ENCODE measurements around the gene VRK3.

The VRK3 gene

DNA sequence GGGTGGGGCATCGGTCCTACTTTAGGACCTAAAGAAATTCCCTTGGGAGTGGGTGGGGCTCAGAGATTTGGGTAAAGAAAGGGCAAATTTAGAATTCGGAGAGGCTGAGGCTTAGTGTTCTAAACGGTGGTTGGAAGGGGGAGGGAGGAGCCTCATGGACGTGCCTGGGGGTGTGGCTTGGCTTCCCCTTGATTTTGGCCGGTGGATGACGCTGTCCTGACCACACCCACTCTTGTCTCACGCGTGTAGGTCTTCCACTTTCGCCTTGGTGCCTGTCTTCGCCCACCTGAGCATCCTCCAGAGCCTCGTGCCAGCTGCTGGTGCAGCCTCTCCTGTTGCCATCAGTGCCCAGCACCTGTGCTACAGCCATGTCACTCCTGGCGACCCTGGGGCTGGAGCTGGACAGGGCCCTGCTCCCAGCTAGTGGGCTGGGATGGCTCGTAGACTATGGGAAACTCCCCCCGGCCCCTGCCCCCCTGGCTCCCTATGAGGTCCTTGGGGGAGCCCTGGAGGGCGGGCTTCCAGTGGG lies 94.6 kb downstream of the VRK3 start:
- DNase-seq (ENCODE audit: low read depth): no peak

DNA sequence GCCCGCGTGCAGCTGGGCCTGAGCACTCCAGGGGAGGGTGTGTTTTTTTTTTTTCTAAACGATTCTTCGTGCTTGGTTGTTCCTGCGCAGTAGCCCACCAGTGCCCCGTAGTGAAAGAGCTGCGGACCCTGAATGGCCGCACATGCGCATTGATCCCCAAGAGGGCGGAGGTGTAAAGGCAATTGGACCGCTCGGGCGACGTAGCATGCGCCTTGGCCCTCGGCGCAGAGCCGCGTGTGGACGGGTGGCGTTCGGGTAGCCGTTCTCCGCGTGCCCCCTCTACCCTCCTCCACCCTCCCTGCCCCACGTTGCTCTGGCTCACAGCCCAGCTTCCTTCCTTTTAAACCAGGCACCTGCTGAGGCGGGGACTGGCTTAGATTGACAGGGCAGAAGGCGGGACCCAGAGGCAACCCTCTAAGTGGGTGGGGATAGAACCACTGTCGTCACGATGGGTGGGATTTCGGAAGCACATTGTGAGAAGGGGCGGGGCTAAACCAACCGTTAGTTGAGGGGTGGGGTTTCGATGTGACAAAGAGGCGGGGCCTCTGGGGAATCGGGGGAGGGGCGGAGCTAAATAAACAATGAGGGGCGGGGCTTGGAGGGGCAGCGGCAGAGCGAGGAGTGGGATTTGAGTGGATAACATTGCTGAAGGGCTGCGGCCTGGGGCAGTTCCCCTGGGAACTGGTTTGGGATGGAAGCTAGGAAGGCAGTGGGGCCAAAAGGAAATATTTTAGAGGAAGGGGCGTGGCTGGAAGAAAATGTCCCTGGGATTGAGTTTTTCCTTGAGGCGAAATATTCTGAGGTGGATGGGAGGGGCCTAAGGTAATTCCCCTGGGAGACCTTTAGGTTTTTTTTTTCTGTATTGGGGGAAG lies 95.3 kb downstream of the VRK3 start:
- DNase-seq (ENCODE audit: low read depth): peak; percentile 69

DNA sequence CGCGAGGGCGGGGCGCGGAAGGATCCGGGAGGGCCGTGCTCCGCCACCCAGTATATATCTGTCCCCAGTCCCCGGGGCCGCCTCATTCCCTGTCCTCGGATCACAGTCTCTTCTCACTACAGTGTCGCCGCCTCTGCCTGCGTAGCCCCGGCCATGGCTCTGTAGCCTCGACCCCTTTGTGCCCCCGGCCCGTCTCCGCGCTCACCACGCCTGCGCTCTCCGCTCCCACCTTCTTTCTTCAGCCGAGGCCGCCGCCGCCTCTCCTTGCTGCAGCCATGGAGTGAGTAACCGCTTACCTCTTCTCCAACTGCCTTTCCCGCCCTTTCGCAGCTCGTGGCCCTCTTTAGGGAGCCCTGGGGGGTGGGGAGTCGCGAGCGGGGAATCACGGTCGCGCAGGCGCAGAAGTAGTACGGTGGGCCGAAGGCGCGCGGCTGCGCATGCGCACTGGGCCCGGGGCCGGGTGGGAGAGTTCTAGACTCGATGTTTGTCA lies 96.0 kb downstream of the VRK3 start, which contains the start of the genes ATF5 and NUP62:
Gene ATF5, plus strand, starts transcription at position 85 of the 490 bp plus-strand sequence. CDS start 1,646 bp downstream, outside the sequence.
Gene NUP62, minus strand, starts transcription at position 384 of the 490 bp plus-strand sequence. CDS start 19,697 bp downstream, outside the sequence.
- DNase-seq (ENCODE audit: low read depth): peak; percentile 96

DNA sequence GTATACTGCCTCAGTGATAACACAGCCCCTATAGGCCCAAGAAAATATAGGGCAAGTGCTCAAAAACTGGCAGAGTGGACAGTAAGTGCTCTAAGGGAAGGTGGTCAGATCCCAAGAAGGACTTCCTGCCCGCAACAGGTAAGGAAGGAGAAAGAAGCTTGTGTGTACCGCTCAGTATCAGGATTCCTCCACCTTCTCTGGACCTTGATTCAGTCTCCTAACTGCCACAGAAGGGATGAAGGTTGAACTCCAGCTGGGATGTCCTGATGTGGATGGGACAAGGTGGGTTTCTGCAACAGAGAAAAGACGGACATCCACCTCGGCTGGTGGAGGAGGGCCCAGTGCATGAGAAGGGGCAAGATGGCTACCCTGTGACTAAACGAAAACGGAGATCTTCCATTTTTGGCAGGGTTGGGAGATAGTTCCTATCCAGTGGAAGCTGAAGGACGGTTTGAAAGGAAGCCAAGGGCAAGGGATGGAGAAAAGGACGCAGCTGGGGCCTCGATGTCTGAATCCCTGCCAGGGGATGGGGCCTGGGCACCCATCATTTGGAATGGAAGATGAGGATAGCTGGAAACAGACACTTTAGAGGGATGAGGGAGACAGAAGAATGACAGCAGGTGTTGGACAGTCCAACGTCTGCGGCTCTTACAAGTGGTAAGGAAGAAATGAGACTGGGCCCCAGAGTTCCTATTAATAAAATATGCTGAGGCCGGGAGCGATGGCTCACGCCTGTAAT lies 97.5 kb downstream of the VRK3 start:
- DNase-seq (ENCODE audit: low read depth): no peak

DNA sequence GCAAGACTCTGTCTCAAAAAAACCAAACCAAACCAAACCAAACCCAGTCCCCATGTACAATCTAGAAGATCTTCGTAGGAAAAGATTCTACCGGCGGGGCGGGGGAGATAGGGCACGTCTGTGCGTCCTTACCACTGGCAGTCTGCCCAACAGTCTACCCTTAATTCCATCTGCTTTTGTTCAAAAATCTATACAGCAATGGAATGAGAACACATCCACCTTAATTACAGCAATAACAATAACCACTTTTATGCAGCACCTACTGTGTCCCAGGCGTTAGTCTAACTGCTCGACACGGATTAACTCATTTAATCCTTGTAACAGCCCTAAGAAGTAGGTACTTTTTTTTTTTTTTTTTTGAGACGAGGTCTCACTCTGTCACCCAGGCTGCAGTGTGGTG lies 98.7 kb downstream of the VRK3 start:
- DNase-seq (ENCODE audit: low read depth): no peak

All from stimulated activated CD8-positive, alpha-beta memory T cell treated with anti-CD3 and anti-CD28 coated beads, Interleukin-15, amount 100 ng/mL, for 24 hours (primary cell).